Neural progenitor cell (in vitro differentiated cells): Measurements from ENCODE around the gene LRRD1. TPM values are rescaled to one million over a fixed set of nuclear protein-coding genes. Genes with fewer than 3 reads are reported as not detected.

Experiments
- DNase-seq: peaks from one replicate; pipeline ENCODE4 v3.0.0-alpha.2; 2016; ENCODE audit warnings: low spot score
- H2AFZ ChIP-seq: fragments of 200-600 bp; sonication (generic); replicated peaks from 2 replicates; pipeline ENCODE4 v1.6.1; 2016; ENCODE audit warnings: antibody characterized with exemption
- H3F3A ChIP-seq: fragments of 200-600 bp; sonication (generic); 2 replicates; pipeline ENCODE4 v1.6.1; 2016; ENCODE audit warnings: antibody characterized with exemption, low read depth
- H3K27ac ChIP-seq: fragments of 200-600 bp; sonication (generic); 2 replicates; pipeline ENCODE4 v1.5.1; 2016; ENCODE audit warnings: mild to moderate bottlenecking
- H3K27me3 ChIP-seq: fragments of 200-600 bp; sonication (generic); 2 replicates; pipeline ENCODE4 v1.6.1; 2016; ENCODE audit warnings: mild to moderate bottlenecking, moderate library complexity
- H3K36me3 ChIP-seq: fragments of 200-600 bp; sonication (generic); 2 replicates; pipeline ENCODE4 v1.5.1; 2016
- H3K4me1 ChIP-seq: fragments of 200-600 bp; sonication (generic); 2 replicates; pipeline ENCODE4 v1.6.1; 2016; ENCODE audit warnings: mixed run types
- H3K4me2 ChIP-seq: fragments of 200-600 bp; sonication (generic); 2 replicates; pipeline ENCODE4 v1.6.1; 2016
- H3K4me3 ChIP-seq: fragments of 200-600 bp; sonication (generic); 2 replicates; pipeline ENCODE4 v1.5.1; 2016
- H3K79me2 ChIP-seq: fragments of 200-600 bp; sonication (generic); 2 replicates; pipeline ENCODE4 v1.6.1; 2016; ENCODE audit warnings: low read depth
- H3K9ac ChIP-seq: fragments of 200-600 bp; sonication (generic); 2 replicates; pipeline ENCODE4 v1.6.1; 2016
- H3K9me3 ChIP-seq: fragments of 200-600 bp; sonication (generic); 2 replicates; pipeline ENCODE4 v1.5.1; 2016; ENCODE audit warnings: low read depth
- H4K20me1 ChIP-seq: fragments of 200-600 bp; sonication (generic); 2 replicates; pipeline ENCODE4 v1.6.1; 2016; ENCODE audit warnings: low read depth
- H3K27ac Mint-ChIP-seq: 3 replicates; pipeline ENCODE4 v1.8.0; 2021; ENCODE audit warnings: mixed read lengths
- H3K27me3 Mint-ChIP-seq: 2 replicates; pipeline ENCODE4 v1.8.0; 2022; ENCODE audit warnings: low read depth, mild to moderate bottlenecking, inconsistent platforms, moderate library complexity, mixed read lengths; ENCODE audit not compliant: insufficient read depth
- H3K36me3 Mint-ChIP-seq: 3 replicates; pipeline ENCODE4 v1.8.0; 2021; ENCODE audit warnings: mixed read lengths
- H3K4me1 Mint-ChIP-seq: 3 replicates; pipeline ENCODE4 v1.8.0; 2021; ENCODE audit warnings: mixed read lengths
- H3K4me3 Mint-ChIP-seq: 3 replicates; pipeline ENCODE4 v1.8.0; 2021; ENCODE audit warnings: mild to moderate bottlenecking, moderate library complexity, mixed read lengths
- H3K9me3 Mint-ChIP-seq: 3 replicates; pipeline ENCODE4 v1.8.0; 2020; ENCODE audit warnings: mixed read lengths
- EZH2 ChIP-seq: fragments of 200-600 bp; sonication (generic); IDR thresholded peaks from 2 replicates; pipeline ENCODE4 v1.6.1; 2017; ENCODE audit warnings: antibody characterized with exemption, mild to moderate bottlenecking, moderate library complexity
- EZH2phosphoT487 ChIP-seq: fragments of 200-600 bp; sonication (generic); IDR thresholded peaks from 2 replicates; pipeline ENCODE4 v1.6.1; 2017; ENCODE audit warnings: antibody characterized with exemption
- total RNA-seq: library from RNA; depleted of rRNA; stranded (reverse); fragments of >200 nt; gene quantifications from 2 replicates; pipeline ENCODE4 v1.2.3, GENCODE V29; 2015; ENCODE audit warnings: low replicate concordance
- TF ChIP-seq, protein P1 (sequence below): fragments of 200-600 bp; sonication (generic); IDR thresholded peaks from 2 replicates; pipeline ENCODE4 v1.5.1; 2017; ENCODE audit warnings: antibody characterized with exemption, mild to moderate bottlenecking

The LRRD1 gene
- total RNA-seq, 1 donor from 2014 or later: not detected

DNA sequence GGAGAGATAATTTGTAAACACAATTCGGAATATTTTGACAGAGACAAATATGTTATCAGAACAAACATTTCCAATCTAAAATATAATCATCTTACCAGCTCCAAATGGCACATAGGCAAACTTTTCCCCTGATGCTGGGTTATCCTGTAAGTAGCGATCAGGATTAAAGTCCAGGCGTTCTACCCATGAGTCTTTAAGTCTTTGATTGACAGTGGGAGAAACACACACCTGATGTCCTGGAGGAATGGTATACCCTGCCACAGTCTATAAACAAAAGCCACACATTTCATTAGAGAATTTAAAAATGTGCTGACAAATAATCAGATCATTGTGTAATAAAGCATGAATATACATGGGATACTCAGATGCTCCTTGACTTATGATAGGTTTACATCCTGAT is 62.0 kb downstream of the LRRD1 start:
- peaks cover 60% of the 10 kb centered on the region for H3K36me3 Mint-ChIP-seq
- no peak overlapping the region for H3K4me3 ChIP-seq

DNA sequence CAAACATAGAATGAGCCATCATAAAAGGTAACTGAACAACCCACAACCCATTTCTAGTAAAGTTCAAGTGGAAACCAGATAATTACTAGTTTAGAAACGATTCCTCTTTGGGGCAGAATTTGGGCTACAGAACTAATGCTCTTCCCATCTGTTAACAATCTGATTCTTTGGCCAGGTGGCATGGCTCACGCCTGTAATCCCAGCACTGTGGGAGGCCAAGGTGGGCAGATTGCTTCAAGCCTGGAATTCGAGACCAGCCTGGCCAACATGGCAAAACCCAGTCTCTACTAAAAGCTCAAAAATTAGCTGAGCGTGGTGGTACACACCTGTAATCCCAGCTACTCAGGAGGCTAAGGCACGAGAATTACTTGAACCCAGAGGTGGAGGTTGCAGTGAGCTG is 63.1 kb downstream of the LRRD1 start:
- no peak overlapping the region for H3K4me3 ChIP-seq
- no peak overlapping the region for H2AFZ ChIP-seq
- H3K9ac ChIP-seq: no peak overlapping the region
- H3F3A ChIP-seq: peaks cover 12% of the 10 kb centered on the region
- H3K4me1 ChIP-seq: no peaks in the 10 kb centered on the region
- H4K20me1 ChIP-seq: peaks cover 22% of the 10 kb centered on the region
- H3K27me3 ChIP-seq: no peaks in the 10 kb centered on the region
- H3K36me3 Mint-ChIP-seq: peaks cover 57% of the 10 kb centered on the region
- TF ChIP-seq EZH2phosphoT487: no peak
- TF ChIP-seq, protein P1, sequence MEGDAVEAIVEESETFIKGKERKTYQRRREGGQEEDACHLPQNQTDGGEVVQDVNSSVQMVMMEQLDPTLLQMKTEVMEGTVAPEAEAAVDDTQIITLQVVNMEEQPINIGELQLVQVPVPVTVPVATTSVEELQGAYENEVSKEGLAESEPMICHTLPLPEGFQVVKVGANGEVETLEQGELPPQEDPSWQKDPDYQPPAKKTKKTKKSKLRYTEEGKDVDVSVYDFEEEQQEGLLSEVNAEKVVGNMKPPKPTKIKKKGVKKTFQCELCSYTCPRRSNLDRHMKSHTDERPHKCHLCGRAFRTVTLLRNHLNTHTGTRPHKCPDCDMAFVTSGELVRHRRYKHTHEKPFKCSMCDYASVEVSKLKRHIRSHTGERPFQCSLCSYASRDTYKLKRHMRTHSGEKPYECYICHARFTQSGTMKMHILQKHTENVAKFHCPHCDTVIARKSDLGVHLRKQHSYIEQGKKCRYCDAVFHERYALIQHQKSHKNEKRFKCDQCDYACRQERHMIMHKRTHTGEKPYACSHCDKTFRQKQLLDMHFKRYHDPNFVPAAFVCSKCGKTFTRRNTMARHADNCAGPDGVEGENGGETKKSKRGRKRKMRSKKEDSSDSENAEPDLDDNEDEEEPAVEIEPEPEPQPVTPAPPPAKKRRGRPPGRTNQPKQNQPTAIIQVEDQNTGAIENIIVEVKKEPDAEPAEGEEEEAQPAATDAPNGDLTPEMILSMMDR: no peak
- TF ChIP-seq EZH2: no peak
- no peaks in the 10 kb centered on the region for H3K9me3 Mint-ChIP-seq
- no peak overlapping the region for H3K27ac ChIP-seq
- H3K4me3 Mint-ChIP-seq: no peak overlapping the region
- no peak overlapping the region for H3K27ac Mint-ChIP-seq
- no peaks in the 10 kb centered on the region for H3K9me3 ChIP-seq
- no peak overlapping the region for H3K4me2 ChIP-seq
- H3K36me3 ChIP-seq: peaks cover 22% of the 10 kb centered on the region
- peaks cover 63% of the 10 kb centered on the region for H3K79me2 ChIP-seq
- DNase-seq: no peak
- peaks cover 6% of the 10 kb centered on the region for H3K4me1 Mint-ChIP-seq
- H3K27me3 Mint-ChIP-seq: no peaks in the 10 kb centered on the region

More for the DNA sequence above, 62.0 kb downstream of the LRRD1 start:
- H3K27ac ChIP-seq: no peak overlapping the region
- H3K9me3 Mint-ChIP-seq: no peaks in the 10 kb centered on the region
- H3F3A ChIP-seq: peaks cover 5% of the 10 kb centered on the region
- H3K27me3 Mint-ChIP-seq: no peaks in the 10 kb centered on the region
- H2AFZ ChIP-seq: no peak overlapping the region
- no peak overlapping the region for H3K27ac Mint-ChIP-seq
- H3K4me1 ChIP-seq: no peaks in the 10 kb centered on the region
- H3K4me1 Mint-ChIP-seq: peaks cover 6% of the 10 kb centered on the region
- peaks cover 74% of the 10 kb centered on the region for H3K79me2 ChIP-seq
- H3K4me3 Mint-ChIP-seq: no peak overlapping the region
- H3K4me2 ChIP-seq: no peak overlapping the region
- H3K36me3 ChIP-seq: peaks cover 30% of the 10 kb centered on the region
- H3K27me3 ChIP-seq: no peaks in the 10 kb centered on the region
- no peak overlapping the region for H3K9ac ChIP-seq
- peaks cover 29% of the 10 kb centered on the region for H4K20me1 ChIP-seq
- TF ChIP-seq EZH2: no peak
- no peak for TF ChIP-seq EZH2phosphoT487
- TF ChIP-seq, protein P1: no peak
- no peaks in the 10 kb centered on the region for H3K9me3 ChIP-seq
- DNase-seq: no peak

DNA sequence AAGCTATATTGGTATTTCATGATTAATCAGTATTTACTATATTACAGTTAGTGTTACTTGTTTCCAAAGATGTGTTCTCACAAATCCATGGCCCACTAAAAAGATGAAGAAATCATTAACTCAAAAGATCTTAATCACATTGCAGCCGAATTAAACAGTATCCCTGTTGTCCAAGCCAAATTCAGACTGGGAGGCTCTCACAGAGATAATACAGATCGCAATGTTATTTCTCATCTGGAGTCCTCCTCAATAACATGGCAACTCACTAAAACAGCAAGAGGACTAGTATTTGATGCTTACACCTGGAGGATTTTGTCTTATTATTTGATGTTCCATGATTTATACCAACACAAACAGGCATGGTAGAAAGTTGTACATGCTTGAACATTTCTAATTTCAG is 68.1 kb downstream of the LRRD1 start:
- no peaks in the 10 kb centered on the region for H3K9me3 ChIP-seq
- H3K27me3 ChIP-seq: no peaks in the 10 kb centered on the region
- Mint-ChIP-seq H3K9me3 (no peaks in the 10 kb centered on the region), H3K4me3 (no peak overlapping the region), H3K4me1 (no peaks in the 10 kb centered on the region), H3K27me3 (no peaks in the 10 kb centered on the region), H3K27ac (no peak overlapping the region), H3K36me3 (peaks cover 43% of the 10 kb centered on the region)
- no peak overlapping the region for H3K4me3 ChIP-seq
- peaks cover 19% of the 10 kb centered on the region for H3K79me2 ChIP-seq
- peaks cover 24% of the 10 kb centered on the region for H3K36me3 ChIP-seq
- H3K27ac ChIP-seq: no peak overlapping the region
- no peak overlapping the region for H2AFZ ChIP-seq
- peaks cover 3% of the 10 kb centered on the region for H4K20me1 ChIP-seq
- no peak overlapping the region for H3K9ac ChIP-seq
- TF ChIP-seq EZH2 (no peak), EZH2phosphoT487 (no peak)
- TF ChIP-seq, protein P1: no peak
- DNase-seq: no peak
- no peaks in the 10 kb centered on the region for H3K4me1 ChIP-seq
- peaks cover 30% of the 10 kb centered on the region for H3F3A ChIP-seq
- no peak overlapping the region for H3K4me2 ChIP-seq
